ENCODE data around the gene PHKB. TPM values are rescaled to one million over a fixed set of nuclear protein-coding genes. Genes with fewer than 3 reads are reported as not detected.

The PHKB gene
- total RNA-seq, 1 experiment from 2014 or later = 38.8 TPM

- Histone ChIP-seq H3K9ac (ENCODE audit: extremely low read depth, insufficient read length, low read length) (no peak overlapping the region), H2BK12ac (ENCODE audit: insufficient read length, low read depth, low read length) (no peak overlapping the region), H3K4me1 (ENCODE audit: insufficient read depth, low read length) (no peaks in the 10 kb centered on the region), H4K20me1 (ENCODE audit: control insufficient read depth, insufficient read depth, insufficient read length) (no peaks in the 10 kb centered on the region), H3K18ac (ENCODE audit: insufficient read length, low read depth, low read length) (no peak overlapping the region), H2BK20ac (ENCODE audit: low read depth, low read length, poor library complexity, severe bottlenecking) (no peak overlapping the region), H4K91ac (ENCODE audit: insufficient read length, low read depth, low read length) (no peak overlapping the region), H3K56ac (ENCODE audit: insufficient read length, low read depth, low read length) (no peak overlapping the region), H2BK15ac (ENCODE audit: low read depth, low read length) (no peak overlapping the region), H4K8ac (replicated peaks; ENCODE audit: insufficient read length, low read depth, low read length) (no peak overlapping the region), H3K27ac (ENCODE audit: insufficient read length, low read depth, low read length) (no peak overlapping the region), H3K79me1 (ENCODE audit: insufficient read depth, low read depth, low read length, poor library complexity, severe bottlenecking) (no peaks in the 10 kb centered on the region), H2BK5ac (ENCODE audit: insufficient read length, low read length) (no peak overlapping the region), H2AK5ac (ENCODE audit: insufficient read length, low read length) (no peak overlapping the region), H3K4ac (ENCODE audit: low read depth, low read length) (no peak overlapping the region), H3K23ac (ENCODE audit: insufficient read length, low read depth, low read length) (no peak overlapping the region), H3T11ph (ENCODE audit: low read length) (no peak overlapping the region), H2BK120ac (ENCODE audit: low read depth, low read length, poor library complexity, severe bottlenecking) (no peak overlapping the region), H3K23me2 (ENCODE audit: insufficient read length, low read depth, low read length, poor library complexity, severe bottlenecking) (no peaks in the 10 kb centered on the region), H4K5ac (ENCODE audit: insufficient read length, low read depth, low read length) (no peak overlapping the region), H3K4me2 (ENCODE audit: insufficient read depth, insufficient read length, low read length) (no peak overlapping the region), H3K9me3 (ENCODE audit: control insufficient read depth, low read depth, low read length) (no peaks in the 10 kb centered on the region), H3K14ac (ENCODE audit: insufficient read depth, low read length) (no peak overlapping the region), H3K79me2 (ENCODE audit: insufficient read depth, low read length) (no peaks in the 10 kb centered on the region), H3K27me3 (ENCODE audit: insufficient read depth, low read length) (no peaks in the 10 kb centered on the region), H2AFZ (ENCODE audit: low read length) (no peak overlapping the region)
- TF ChIP-seq, protein P1, sequence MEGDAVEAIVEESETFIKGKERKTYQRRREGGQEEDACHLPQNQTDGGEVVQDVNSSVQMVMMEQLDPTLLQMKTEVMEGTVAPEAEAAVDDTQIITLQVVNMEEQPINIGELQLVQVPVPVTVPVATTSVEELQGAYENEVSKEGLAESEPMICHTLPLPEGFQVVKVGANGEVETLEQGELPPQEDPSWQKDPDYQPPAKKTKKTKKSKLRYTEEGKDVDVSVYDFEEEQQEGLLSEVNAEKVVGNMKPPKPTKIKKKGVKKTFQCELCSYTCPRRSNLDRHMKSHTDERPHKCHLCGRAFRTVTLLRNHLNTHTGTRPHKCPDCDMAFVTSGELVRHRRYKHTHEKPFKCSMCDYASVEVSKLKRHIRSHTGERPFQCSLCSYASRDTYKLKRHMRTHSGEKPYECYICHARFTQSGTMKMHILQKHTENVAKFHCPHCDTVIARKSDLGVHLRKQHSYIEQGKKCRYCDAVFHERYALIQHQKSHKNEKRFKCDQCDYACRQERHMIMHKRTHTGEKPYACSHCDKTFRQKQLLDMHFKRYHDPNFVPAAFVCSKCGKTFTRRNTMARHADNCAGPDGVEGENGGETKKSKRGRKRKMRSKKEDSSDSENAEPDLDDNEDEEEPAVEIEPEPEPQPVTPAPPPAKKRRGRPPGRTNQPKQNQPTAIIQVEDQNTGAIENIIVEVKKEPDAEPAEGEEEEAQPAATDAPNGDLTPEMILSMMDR (conservative IDR thresholded peaks at IDR 0.05) = no peak
- Mint-ChIP-seq H3K4me1 (no peaks in the 10 kb centered on the region), H3K9me3 (no peaks in the 10 kb centered on the region), H3K27me3 (ENCODE audit: low read depth) (no peaks in the 10 kb centered on the region), H3K27ac (no peak overlapping the region), H3K4me3 (no peak overlapping the region), H3K36me3 (ENCODE audit: insufficient read depth in 1 of 3, low read depth in 3 of 3) (peaks cover 8 to 15% (median 14%) of the 10 kb centered on the region in 3 experiments; a peak in 6 of 7 replicates)
- no CpG with 5 or more reads among the region's 3 CpGs for WGBS (ENCODE audit: extremely low coverage, insufficient read length, low lambda C conversion rate)
- DNase-seq = no peak
Observed at GRCh38 chr16:47592232-47592631, 131.1 kb downstream of the PHKB start.
